Measurements from ENCODE around the gene COMP.
"Not testable (repeated sequence)": the region's sequence is repeated elsewhere in the genome, so short reads cannot be mapped to it uniquely, and the experiment has no call there.

Gene COMP

GRCh38 chr19:18815673-18816072 is 24.6 kb upstream of the COMP start:
- no peak for FAIRE-seq
- no peak for TF ChIP-seq POLR2A (IDR thresholded peaks at IDR 0.05; ENCODE audit: low read depth, low read length)
- no peak for DNase-seq (ENCODE audit: insufficient read length, low spot score)

- FAIRE-seq (no peak), DNase-seq (ENCODE audit: insufficient read length, low spot score) (no peak)
- TF ChIP-seq POLR2A (IDR thresholded peaks at IDR 0.05; ENCODE audit: low read depth, low read length), result no peak
These were observed 23.0 kb upstream of the COMP start for GRCh38 chr19:18814063-18814462.

GRCh38 chr19:18811638-18812037 is 20.5 kb upstream of the COMP start:
- FAIRE-seq; DNase-seq (ENCODE audit: insufficient read length, low spot score): not testable (repeated sequence)

- FAIRE-seq, result no peak
- TF ChIP-seq POLR2A (IDR thresholded peaks at IDR 0.05; ENCODE audit: low read depth, low read length), result no peak
- no peak for DNase-seq (ENCODE audit: insufficient read length, low spot score)
These were observed 18.2 kb upstream of the COMP start for GRCh38 chr19:18809149-18809868.

GRCh38 chr19:18807861-18808331 is 16.8 kb upstream of the COMP start:
- FAIRE-seq, result no peak
- no peak for TF ChIP-seq POLR2A (IDR thresholded peaks at IDR 0.05; ENCODE audit: low read depth, low read length)

GRCh38 chr19:18804643-18805042 is 13.5 kb upstream of the COMP start:
- DNase-seq (ENCODE audit: insufficient read length, low spot score), result no peak
- no peak for FAIRE-seq
- TF ChIP-seq POLR2A (IDR thresholded peaks at IDR 0.05; ENCODE audit: low read depth, low read length), result no peak

More at GRCh38 chr19:18807861-18808331, 16.8 kb upstream of the COMP start:
- no peak for DNase-seq (ENCODE audit: insufficient read length, low spot score)

GRCh38 chr19:18804139-18804601 is 13.1 kb upstream of the COMP start:
- no peak for TF ChIP-seq POLR2A (IDR thresholded peaks at IDR 0.05; ENCODE audit: low read depth, low read length)
- FAIRE-seq (no peak), DNase-seq (ENCODE audit: insufficient read length, low spot score) (no peak)

GRCh38 chr19:18803550-18804138 is 12.5 kb upstream of the COMP start:
- no peak for TF ChIP-seq POLR2A (IDR thresholded peaks at IDR 0.05; ENCODE audit: low read depth, low read length)
- FAIRE-seq (no peak), DNase-seq (ENCODE audit: insufficient read length, low spot score) (no peak)

GRCh38 chr19:18802354-18802753 is 11.2 kb upstream of the COMP start:
- TF ChIP-seq POLR2A (IDR thresholded peaks at IDR 0.05; ENCODE audit: low read depth, low read length), result no peak
- DNase-seq (ENCODE audit: insufficient read length, low spot score) (no peak), FAIRE-seq (no peak)

GRCh38 chr19:18800636-18801035 is 9.5 kb upstream of the COMP start:
- TF ChIP-seq POLR2A (IDR thresholded peaks at IDR 0.05; ENCODE audit: low read depth, low read length), result no peak
- no peak for FAIRE-seq

GRCh38 chr19:18800079-18800478 is 9.0 kb upstream of the COMP start:
- FAIRE-seq, result no peak
- no peak for TF ChIP-seq POLR2A (IDR thresholded peaks at IDR 0.05; ENCODE audit: low read depth, low read length)

More at GRCh38 chr19:18800636-18801035, 9.5 kb upstream of the COMP start:
- DNase-seq (ENCODE audit: insufficient read length, low spot score), result no peak

GRCh38 chr19:18799389-18799970 is 8.4 kb upstream of the COMP start:
- TF ChIP-seq POLR2A (IDR thresholded peaks at IDR 0.05; ENCODE audit: low read depth, low read length), result no peak
- DNase-seq (ENCODE audit: insufficient read length, low spot score) (no peak), FAIRE-seq (no peak)

More at GRCh38 chr19:18800079-18800478, 9.0 kb upstream of the COMP start:
- no peak for DNase-seq (ENCODE audit: insufficient read length, low spot score)

- FAIRE-seq (no peak), DNase-seq (ENCODE audit: insufficient read length, low spot score) (no peak)
- no peak for TF ChIP-seq POLR2A (IDR thresholded peaks at IDR 0.05; ENCODE audit: low read depth, low read length)
These were observed 7.6 kb upstream of the COMP start for GRCh38 chr19:18798384-18799352.

All from H54 (cell line).